ENCODE results near the gene SAMD3.

GRCh38 chr6:130212215-130212874 is 10.4 kb downstream of the SAMD3 start:
- no peak for TF ChIP-seq CTCF (IDR thresholded peaks at IDR 0.05; ENCODE audit: low read depth, low read length)
- TF ChIP-seq EZH2phosphoT487 (IDR thresholded peaks at IDR 0.05; ENCODE audit: low read depth) = no peak
